T-helper 17 cell (primary cell): Measurements from ENCODE around the gene IFITM10. TPM values are rescaled to one million over a fixed set of nuclear protein-coding genes. Genes with fewer than 3 reads are reported as not detected.

Experiments
- ATAC-seq: fragments of 150-1000 bp; cut with Tn5 transposase; 2 replicates; pipeline ENCODE4 v1.10.0; 2021; ENCODE audit warnings: mild to moderate bottlenecking, moderate library complexity
- DNase-seq, 3 donors: peaks; one replicate each; pipeline versions ENCODE4 v3.0.0 to v3.0.0-alpha.2; 2020 to 2021
- H3K9me3 ChIP-seq: one replicate; pipeline ENCODE4 v1.7.0; 2013; ENCODE audit warnings: low read length, mild to moderate bottlenecking; ENCODE audit not compliant: control insufficient read depth, poor library complexity, severe bottlenecking
- H3K27ac Mint-ChIP-seq: one replicate; pipeline ENCODE4 v1.8.0; 2022; ENCODE audit warnings: mild to moderate bottlenecking, moderate library complexity, mixed read lengths
- H3K27me3 Mint-ChIP-seq: one replicate; pipeline ENCODE4 v1.8.0; 2022; ENCODE audit warnings: mixed read lengths
- H3K36me3 Mint-ChIP-seq: one replicate; pipeline ENCODE4 v1.8.0; 2022; ENCODE audit warnings: low read depth, mixed read lengths
- H3K4me1 Mint-ChIP-seq: one replicate; pipeline ENCODE4 v1.8.0; 2022; ENCODE audit warnings: mild to moderate bottlenecking, mixed read lengths
- H3K4me3 Mint-ChIP-seq: one replicate; pipeline ENCODE4 v1.8.0; 2022; ENCODE audit warnings: mild to moderate bottlenecking, moderate library complexity, mixed read lengths
- total RNA-seq, 4 donors: library from RNA in 2 of 4; stranded (reverse) in 2 of 4; gene quantifications; one replicate each; pipeline ENCODE4 v1.2.3 and lab custom pipeline; 2022 to 2026

Gene IFITM10
- total RNA-seq, 2 donors from 2014 or later: 0.78 to 0.90 TPM

DNA sequence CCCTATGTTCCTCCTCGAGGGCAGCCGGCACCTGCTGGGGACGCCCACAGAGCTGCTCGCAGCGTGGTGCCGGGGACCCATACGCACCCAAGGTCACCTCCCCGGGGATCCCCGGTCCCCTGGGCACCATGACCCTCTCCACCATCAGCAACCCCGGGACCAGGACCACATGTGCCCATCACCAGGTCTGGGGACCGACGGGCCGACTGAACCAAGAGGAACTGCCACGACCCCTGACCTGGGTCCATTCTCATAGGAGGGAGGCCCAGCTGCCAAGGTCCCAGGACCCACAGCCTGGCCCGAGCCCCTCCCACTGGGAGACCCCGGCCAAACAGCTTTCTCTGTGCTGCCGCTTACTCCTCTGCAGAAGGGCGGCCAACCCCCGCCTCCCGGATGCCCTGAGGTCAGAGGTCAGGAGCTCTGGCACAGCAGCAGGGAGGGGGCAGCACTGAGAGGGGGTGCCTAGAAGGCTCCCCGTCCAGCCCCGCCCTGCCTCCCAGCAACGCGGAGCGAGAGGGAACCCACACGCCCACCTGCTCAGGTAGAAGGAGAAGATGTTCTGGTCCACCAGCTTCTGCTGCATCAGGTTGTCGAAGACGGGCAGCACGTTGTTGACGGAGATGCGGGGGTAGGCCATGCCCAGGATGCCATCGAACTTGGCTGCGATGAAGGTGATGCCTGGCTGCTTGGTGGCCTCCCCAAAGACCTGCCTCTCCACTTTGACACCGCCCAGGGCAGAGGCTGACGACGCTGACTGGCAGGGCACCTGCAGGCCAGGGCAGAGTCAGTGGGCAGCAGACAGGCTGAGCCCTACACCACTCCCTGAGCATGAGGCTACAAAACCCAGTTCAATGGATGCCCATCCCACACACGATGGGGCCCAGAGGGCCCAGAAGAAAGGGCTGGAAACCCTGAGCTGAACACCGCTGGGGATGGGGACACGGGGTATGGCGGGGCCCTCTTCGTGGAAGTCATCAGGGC, 6.7 kb upstream of the IFITM10 start:
- no peaks in the 10 kb centered on the region for H3K9me3 ChIP-seq
- ATAC-seq: no peak
- no peaks in the 10 kb centered on the region for H3K27me3 Mint-ChIP-seq
- no peak for DNase-seq
- H3K27ac Mint-ChIP-seq: peak overlapping the region; percentile 60
- peaks cover 39% of the 10 kb centered on the region for H3K4me1 Mint-ChIP-seq
- peak overlapping the region; percentile 81 for H3K4me3 Mint-ChIP-seq
- H3K36me3 Mint-ChIP-seq: no peaks in the 10 kb centered on the region

DNA sequence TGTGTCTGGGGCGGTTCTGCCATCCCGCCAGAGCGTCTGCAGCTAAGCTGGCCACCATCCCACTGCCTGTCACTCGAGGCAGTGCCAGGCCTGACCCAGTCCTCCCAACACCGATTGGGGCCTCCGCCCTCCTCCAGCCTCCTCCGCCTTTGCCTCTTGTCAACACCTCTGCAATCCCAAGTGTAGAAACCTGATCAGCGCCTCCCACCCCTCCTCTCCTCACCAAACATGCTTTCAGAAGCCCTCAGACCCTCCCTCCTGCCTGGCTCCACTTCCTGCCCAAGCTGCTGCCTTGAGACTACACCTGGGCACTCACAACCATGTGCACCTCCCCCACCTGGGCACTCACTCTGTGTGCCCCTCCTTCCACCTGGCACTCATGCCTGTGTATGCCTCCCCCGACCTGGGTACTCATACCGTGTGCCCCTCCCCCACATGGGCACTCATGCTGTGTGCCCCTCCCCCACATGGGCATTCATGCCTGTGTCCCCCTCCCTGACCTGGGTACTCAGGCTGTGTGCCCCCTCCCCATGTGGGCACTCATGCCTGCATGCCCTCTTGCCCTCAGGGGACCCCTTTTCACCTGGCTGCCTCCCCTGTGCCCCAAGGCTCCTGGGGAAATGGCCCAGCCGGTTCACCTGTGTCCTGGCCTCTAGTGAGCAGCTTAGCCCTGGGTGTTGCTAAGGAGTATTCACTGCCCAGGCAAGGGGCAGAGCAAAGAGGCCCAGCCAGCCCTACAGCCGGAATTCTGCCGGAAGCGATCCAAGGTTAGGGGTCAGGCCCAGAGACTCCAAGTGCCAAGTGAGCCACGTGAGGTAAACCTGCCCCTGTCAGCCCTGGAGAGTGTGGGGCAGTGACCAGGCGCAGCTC, 5.5 kb upstream of the IFITM10 start:
- no peaks in the 10 kb centered on the region for H3K27me3 Mint-ChIP-seq
- peak overlapping the region; percentile 32 for H3K27ac Mint-ChIP-seq
- H3K4me3 Mint-ChIP-seq: peak overlapping the region; percentile 53
- ATAC-seq: no peak
- peaks cover 31% of the 10 kb centered on the region for H3K4me1 Mint-ChIP-seq
- H3K9me3 ChIP-seq: no peaks in the 10 kb centered on the region
- DNase-seq: no peak
- H3K36me3 Mint-ChIP-seq: no peaks in the 10 kb centered on the region

DNA sequence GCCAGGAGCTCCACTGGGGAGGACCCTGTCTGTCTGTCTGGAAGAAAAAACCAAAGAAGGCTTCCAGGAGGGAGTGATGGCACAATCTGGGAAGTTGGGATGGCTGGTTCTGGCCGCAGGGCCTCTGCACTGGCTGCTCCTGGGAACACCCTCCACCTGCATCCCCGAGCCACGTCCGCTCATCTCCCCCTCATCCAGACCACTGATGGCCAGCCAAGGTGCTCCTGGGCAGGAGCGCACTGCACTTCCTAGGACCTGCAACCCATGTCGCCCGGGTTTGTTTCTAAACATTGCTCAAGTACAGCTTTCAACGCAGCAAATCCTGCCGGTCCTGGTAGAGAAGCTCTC, 4.9 kb upstream of the IFITM10 start:
- no peaks in the 10 kb centered on the region for H3K36me3 Mint-ChIP-seq
- DNase-seq (no peak), ATAC-seq (no peak)
- peak overlapping the region; percentile 32 for H3K27ac Mint-ChIP-seq
- H3K9me3 ChIP-seq: no peaks in the 10 kb centered on the region
- H3K4me3 Mint-ChIP-seq: no peak overlapping the region
- H3K4me1 Mint-ChIP-seq: peaks cover 35% of the 10 kb centered on the region
- H3K27me3 Mint-ChIP-seq: peaks cover 5% of the 10 kb centered on the region

DNA sequence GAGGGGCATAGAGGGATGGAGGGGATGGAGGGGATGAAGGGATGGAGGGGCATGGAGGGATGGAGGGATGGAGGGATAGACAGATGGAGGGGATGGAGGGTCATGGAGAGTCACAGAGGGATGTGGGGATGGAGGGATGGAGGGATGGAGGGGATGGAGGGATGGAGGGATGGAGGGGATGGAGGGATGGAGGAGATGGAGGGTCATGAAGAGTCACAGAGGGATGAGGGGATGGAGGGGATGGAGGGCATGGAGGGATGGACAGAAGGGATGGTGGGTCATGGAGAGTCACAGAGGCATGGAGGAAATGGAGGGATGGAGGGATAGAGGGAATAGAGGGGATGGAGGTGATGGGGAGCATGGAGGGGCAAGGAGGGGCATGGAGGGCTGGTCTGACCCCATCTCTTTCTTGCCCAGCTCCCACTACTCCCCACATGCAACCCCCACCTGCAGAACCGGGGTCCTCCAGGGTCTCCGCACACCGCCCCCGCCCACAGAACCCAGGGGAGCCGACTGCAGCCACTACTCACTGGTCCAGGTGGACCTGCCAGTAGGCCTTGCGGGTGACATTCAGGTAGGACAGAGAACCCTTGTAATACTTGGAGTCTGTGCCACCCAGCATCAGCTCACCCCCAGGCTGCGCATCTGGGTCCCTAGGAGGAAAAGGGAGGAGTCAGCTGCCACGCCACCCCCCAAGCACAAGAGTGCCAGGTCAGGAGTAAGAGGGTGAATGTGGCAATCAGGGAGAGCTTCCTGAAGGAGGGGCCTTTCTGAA, 4.2 kb upstream of the IFITM10 start:
- no peaks in the 10 kb centered on the region for H3K36me3 Mint-ChIP-seq
- H3K4me1 Mint-ChIP-seq: peaks cover 41% of the 10 kb centered on the region
- H3K4me3 Mint-ChIP-seq: no peak overlapping the region
- ATAC-seq: no peak
- peaks cover 12% of the 10 kb centered on the region for H3K27me3 Mint-ChIP-seq
- no peaks in the 10 kb centered on the region for H3K9me3 ChIP-seq
- DNase-seq: no peak
- no peak overlapping the region for H3K27ac Mint-ChIP-seq

DNA sequence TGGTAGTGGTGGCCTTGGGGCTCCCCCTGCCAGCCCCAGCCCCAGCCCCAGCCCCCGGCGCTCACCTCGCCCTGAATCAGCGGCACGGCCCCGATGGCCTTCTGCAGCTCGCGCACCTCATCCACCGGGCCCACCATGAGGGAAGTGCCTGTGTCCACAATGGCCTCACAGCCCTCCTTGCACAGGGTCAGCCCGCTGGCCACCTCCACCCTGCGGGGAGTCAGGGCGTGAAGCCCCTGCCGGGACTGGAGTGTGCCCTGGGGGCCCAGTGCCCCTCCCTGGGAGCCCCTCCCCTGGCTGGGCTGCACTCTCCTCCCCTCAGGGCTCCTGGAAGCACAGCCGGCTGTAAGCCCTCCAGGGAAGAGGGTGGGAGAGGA, 3.5 kb upstream of the IFITM10 start:
- Mint-ChIP-seq H3K36me3 (no peaks in the 10 kb centered on the region), H3K27ac (no peak overlapping the region), H3K4me1 (peaks cover 39% of the 10 kb centered on the region), H3K27me3 (peaks cover 15% of the 10 kb centered on the region), H3K4me3 (no peak overlapping the region)
- no peak for ATAC-seq
- no peak for DNase-seq
- no peaks in the 10 kb centered on the region for H3K9me3 ChIP-seq

DNA sequence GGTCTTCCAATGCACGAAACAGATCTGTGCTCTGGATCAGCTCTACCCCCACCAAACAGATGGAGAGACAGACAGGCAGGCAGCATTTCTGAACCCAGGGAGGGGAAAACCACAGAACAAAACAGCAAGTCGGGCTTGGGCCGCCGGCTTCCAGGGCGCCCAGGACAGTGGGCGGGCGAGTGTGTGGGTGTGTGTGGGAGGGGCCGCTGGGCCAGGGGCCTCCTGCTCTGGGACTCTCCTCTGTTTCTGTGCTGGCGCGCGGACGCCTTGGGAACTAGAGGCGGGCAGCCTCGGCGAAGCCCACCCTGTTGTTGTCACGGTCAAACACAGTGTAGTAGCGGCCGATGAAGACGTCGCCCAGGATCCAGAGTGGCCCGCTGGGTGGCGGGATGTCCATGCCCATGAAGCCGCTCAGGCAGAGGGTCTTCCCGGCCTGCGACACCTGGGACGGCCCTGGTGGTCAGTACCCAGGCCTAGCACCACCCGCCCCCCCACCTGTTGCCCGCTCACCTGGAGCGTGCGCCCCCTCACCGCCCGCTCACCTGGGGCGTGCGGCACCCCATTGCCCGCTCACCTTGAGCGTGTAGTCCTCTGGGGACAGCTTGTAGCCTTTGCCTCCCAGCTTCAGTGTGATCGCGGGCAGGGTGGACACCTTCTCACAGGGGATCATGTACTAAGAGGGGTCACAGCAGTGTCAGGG, 3.0 kb upstream of the IFITM10 start:
- peaks cover 35% of the 10 kb centered on the region for H3K4me1 Mint-ChIP-seq
- H3K36me3 Mint-ChIP-seq: no peaks in the 10 kb centered on the region
- ATAC-seq (no peak), DNase-seq (no peak)
- no peak overlapping the region for H3K27ac Mint-ChIP-seq
- peaks cover 15% of the 10 kb centered on the region for H3K27me3 Mint-ChIP-seq
- no peak overlapping the region for H3K4me3 Mint-ChIP-seq
- no peaks in the 10 kb centered on the region for H3K9me3 ChIP-seq

DNA sequence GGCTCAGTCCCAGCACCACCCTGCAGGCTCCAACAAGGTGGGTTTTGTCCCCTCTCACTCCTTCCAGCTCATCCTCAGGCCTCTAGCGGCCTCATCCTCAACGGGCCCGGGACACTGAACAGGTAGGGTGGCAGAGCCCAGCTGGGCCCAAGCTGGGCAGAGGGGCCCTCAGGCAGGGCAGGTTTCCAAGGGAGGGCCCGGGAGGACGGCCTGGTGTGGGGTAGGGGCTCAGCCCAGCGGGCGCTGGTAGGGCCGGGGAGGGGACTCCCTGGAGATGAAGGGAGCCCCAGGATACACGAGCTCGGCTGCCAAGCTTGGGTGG, 2.5 kb upstream of the IFITM10 start:
- no peak overlapping the region for H3K27ac Mint-ChIP-seq
- peaks cover 15% of the 10 kb centered on the region for H3K27me3 Mint-ChIP-seq
- no peak overlapping the region for H3K4me3 Mint-ChIP-seq
- no peaks in the 10 kb centered on the region for H3K9me3 ChIP-seq
- peaks cover 34% of the 10 kb centered on the region for H3K4me1 Mint-ChIP-seq
- ATAC-seq (no peak), DNase-seq (no peak)
- no peaks in the 10 kb centered on the region for H3K36me3 Mint-ChIP-seq

DNA sequence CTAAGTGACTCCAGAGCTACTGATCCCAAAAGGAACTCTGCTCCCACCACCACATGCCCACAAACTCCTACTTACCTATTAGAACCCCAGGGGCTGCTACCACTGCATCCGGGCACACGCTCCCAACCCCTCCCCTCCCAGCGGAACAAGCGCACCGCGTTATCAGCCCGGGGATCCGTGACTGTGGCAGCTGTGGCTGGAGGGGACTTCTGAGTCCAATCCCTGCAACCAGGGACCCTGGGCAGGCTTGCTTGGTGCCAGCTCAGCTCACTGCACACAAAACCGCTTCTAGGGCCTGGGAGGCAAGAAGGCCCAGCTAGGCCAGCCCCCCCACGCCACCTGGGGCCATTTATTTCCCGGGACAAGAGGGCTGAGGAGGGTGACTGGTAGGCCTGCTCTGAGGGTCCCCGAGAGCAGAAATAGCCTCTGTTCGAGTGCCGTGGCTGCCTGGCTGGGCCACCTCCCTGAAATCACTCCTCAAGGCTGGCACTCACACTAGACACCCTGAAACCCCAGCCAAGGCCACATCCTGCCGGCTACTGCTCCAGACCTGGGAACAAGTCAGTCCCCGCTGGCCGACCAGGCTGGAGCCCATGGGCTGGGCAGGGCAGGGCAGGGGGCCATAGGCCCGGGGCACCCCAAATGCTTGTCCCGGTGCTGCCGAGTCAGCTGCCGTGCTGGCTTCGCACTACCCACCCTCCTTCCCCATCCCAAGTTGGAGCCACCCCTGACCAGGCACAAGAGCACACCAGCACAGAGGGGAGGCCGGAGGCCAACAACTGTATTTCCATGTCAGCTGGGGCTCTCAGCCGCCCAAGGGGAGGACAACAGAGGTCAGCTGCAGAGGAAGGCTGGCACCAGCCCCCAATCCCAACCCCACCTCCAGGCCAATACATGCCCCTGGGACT, 1.9 kb upstream of the IFITM10 start:
- peaks cover 15% of the 10 kb centered on the region for H3K27me3 Mint-ChIP-seq
- no peak overlapping the region for H3K4me3 Mint-ChIP-seq
- no peak overlapping the region for H3K27ac Mint-ChIP-seq
- DNase-seq: no peak
- H3K9me3 ChIP-seq: no peaks in the 10 kb centered on the region
- ATAC-seq: peak; percentile 26
- peaks cover 29% of the 10 kb centered on the region for H3K4me1 Mint-ChIP-seq
- no peaks in the 10 kb centered on the region for H3K36me3 Mint-ChIP-seq

DNA sequence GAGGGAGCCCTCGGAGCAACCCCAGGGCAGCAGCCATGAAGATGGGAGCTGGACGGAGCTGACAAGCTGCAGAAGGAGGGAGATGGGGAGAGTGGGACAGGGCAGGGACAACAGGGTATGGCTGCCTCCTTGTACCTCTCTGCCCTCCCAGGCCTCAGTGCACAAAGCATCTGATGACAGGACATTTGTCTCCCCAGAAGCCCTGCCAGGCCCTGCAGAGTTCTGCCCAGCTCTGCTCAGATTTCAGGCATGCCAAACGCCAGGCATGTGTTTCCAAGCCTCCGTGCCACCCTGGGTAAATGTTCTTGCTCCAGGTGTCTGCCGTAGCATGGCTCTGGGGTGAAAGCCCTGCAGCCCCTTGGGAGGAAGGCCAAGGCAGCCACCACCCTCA, 1.1 kb upstream of the IFITM10 start:
- Mint-ChIP-seq H3K27ac (no peak overlapping the region), H3K36me3 (no peaks in the 10 kb centered on the region), H3K4me1 (peaks cover 29% of the 10 kb centered on the region), H3K4me3 (no peak overlapping the region), H3K27me3 (peaks cover 15% of the 10 kb centered on the region)
- DNase-seq (no peak), ATAC-seq (no peak)
- H3K9me3 ChIP-seq: no peaks in the 10 kb centered on the region

DNA sequence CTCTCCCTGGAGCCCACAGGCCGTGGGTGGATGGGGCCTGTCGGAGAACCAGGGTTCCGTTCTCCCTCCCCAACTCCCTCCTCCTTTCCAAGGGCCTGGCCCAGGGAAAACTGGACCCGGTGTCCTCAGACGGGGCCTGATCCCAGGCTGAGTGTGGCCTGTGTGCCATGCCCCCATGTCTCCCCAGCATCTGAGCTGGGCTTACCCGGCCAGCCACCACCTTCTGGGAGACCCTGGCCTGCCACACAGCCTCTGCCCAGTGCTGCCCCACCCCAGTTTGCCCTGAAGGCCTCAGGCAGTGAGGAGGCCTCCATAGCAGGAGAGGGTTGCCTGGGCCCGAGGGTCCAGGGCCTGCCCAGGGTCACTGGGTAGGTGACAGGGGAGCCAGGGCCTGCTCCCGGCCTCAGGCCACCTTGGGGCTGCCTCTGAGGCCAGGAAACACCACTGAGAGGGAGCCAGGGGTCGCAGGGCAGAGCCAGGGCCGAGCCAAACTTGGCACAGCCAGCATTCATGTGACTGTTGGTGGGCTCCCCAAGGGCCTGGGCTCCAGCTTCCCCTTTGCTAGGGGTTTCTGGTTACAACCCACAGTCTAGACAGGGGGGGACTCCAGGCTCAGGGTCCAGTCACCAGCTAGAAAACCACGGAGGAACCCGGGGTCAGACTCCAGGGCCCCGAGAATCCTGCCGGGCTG, 590 bp upstream of the IFITM10 start:
- Mint-ChIP-seq H3K27ac (no peak overlapping the region), H3K4me1 (peaks cover 24% of the 10 kb centered on the region), H3K36me3 (no peaks in the 10 kb centered on the region), H3K27me3 (peaks cover 15% of the 10 kb centered on the region), H3K4me3 (no peak overlapping the region)
- H3K9me3 ChIP-seq: no peaks in the 10 kb centered on the region
- ATAC-seq (no peak), DNase-seq (no peak)

DNA sequence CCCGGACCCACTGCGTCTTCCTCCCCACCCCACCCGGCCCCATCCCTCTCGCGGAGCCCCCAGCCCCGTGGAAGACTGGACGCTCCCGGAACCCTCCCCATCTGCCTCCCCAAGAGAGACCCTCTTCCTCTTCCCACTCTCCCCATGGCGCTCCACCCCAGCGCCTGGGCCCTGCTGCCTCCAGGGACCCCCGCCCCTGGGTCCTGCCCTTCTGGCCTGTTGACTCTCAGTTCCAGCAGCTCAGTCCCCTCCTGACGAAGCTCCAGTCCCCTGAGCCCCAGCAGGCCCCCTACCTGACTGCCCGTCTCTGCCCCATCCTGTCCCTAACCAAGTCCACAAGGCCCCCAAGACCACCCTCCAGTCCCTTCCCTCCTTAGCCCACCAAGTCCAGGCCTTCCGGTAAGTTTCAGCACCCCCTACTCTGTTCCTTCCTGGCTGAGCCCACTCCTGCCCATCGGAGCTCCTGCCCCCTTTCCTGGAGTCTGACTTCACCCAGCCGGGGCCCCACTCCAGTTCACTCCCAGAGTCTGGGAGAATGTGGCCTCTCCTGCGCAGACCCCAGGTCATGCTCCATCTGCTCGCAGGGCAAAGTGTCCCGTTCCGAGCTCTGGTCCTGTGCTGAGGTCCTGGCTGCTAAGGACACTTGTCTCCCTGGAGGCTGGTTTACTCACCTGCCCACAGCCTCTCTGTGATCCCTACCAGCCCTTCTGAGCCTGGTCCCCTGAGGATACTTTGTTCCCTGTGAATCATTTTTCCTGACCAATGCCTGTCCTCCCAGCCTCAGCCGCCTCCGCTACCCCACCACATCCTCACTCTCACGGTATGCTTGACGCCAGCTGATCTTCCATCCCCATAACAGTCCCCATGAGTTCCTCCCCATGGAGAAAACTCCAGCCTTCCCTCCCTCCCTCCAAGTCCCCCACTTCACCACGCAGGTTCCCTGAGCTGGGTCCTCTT, 722 bp downstream of the IFITM10 start:
- no peaks in the 10 kb centered on the region for H3K9me3 ChIP-seq
- Mint-ChIP-seq H3K4me1 (peaks cover 18% of the 10 kb centered on the region), H3K4me3 (peak overlapping the region; percentile 65), H3K27ac (no peak overlapping the region), H3K27me3 (peaks cover 15% of the 10 kb centered on the region), H3K36me3 (no peaks in the 10 kb centered on the region)
- DNase-seq: no peak
- no peak for ATAC-seq
